ENCODE results near the gene GSG1L2.
"Not testable (repeated sequence)": the region's sequence is repeated elsewhere in the genome, so short reads cannot be mapped to it uniquely, and the experiment has no call there.

The GSG1L2 gene

GRCh38 chr17:9788601-9789000 lies 33.3 kb downstream of the GSG1L2 start:
- DNase-seq: no peak

GRCh38 chr17:9784544-9784943 lies 37.3 kb downstream of the GSG1L2 start:
- DNase-seq: no peak

GRCh38 chr17:9783465-9783864 lies 38.4 kb downstream of the GSG1L2 start:
- not testable (repeated sequence) for DNase-seq

GRCh38 chr17:9783050-9783449 lies 38.8 kb downstream of the GSG1L2 start:
- DNase-seq: no peak

GRCh38 chr17:9780552-9780951 lies 41.3 kb downstream of the GSG1L2 start:
- no peak for DNase-seq

- no peak for DNase-seq
These were observed 45.0 kb downstream of the GSG1L2 start for GRCh38 chr17:9776911-9777310.

DNA sequence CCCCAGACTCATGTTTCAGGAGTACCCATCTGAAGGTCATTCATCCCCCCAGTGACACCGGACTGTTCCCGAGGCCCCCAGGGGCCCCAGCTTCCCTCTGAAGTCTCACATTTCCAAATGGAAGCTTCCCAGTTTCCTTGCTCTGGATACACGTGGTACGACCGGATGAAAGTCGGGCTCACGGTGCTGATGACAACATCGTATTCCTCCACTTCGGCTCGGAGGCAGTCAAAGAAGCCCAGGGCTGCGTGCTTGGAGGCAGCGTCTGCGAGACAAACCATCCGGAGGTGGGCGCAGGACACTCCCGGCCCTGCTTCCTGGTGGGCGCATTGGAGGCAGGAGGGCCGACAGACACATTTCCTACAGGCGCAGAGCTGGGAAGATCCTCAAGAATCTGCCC lies 49.2 kb downstream of the GSG1L2 start:
- no peak for DNase-seq

DNA sequence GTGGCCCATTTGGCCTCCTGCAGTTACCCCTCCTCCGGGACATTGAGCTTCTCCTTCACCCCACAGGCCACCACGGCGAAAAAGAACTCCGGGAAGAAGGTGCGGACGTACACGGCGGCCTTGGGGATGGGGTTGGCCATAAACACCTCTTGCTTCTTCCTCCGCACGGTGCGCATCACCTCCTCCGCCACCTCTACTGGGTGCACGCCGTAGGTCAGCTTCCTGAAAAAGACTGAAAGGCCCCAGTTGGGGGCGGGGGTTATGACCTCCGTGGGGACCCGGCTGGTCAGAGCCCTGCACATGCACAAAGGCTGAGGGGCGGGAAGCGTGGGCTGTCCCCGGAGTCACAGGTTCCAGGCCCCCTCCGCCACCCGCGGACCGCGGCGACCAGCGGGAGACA lies 50.4 kb downstream of the GSG1L2 start:
- no peak for DNase-seq

DNA sequence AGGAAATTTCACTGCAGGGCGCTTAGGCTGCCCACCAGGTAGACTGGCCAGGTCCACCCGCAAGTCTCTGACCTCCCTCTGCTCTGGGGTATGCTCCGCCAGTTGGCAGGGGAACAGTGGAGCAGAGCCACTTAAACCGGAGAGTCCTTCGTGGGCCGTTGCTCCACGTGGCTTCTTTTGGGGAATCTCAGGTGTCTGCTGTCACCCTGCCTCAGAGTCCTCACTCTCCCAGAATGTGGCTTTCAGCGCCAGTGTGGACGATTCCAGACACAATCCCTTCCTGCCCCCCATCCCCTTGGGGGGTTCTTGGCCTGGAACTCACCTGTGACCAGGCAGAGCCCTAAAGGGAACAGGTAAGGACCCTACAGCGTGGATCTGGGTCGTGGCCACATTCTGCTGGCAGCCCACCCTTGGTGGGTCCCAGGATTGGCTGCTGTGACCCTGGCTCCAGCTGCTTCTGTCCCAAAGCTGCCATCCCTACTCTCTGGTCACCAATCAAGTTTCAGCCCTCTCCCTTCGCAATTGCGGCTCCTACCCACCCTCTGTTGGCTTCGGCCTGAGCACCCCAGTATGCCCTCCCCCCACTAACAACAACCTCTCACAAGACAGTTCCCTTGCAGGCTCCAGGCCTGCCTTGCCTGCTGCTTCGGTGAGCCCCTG lies 52.7 kb downstream of the GSG1L2 start:
- no peak for DNase-seq

- peak; percentile 1 for DNase-seq
These were observed 53.4 kb downstream of the GSG1L2 start for GRCh38 chr17:9768381-9768934.

- no peak for DNase-seq
These were observed 54.4 kb downstream of the GSG1L2 start for GRCh38 chr17:9767432-9767991.

DNA sequence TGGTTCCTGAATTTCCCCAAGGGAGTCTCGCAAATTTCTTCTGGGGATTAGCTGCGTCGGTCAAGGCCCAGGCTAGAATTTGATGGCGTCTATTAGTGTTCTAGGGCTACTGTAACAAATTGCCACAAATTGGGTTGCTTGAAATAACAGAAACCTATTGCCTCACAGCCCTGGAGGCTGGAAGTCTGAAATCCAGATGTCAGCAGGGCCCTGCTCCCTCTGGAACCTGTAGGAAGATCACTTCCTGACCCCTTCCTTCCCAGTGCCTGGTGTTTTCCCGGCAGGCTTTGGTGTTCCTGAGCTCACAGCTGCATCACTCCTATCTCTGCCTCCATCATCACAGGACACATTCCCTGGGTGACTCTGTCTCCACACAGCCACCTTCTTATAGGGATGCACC lies 54.9 kb downstream of the GSG1L2 start:
- no peak for DNase-seq

DNA sequence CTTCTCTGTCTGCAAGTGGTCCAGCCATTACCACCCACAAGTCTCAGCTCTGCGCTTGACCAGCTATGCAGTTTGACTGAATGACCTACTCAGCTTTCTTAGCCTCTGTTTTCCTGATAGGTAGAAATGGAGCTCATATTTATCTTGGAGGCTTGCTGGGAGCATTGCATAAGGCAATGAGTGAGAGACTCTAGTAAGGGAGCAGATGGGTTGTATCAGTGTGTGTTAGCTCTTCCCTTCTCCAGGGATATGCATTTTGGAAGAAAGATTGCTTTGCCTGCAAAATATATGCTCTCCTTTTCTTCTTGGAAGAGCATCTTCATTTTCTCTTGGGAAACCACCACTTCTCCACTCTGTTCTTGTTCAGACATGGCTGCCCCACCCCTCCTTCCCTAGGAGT lies 56.6 kb downstream of the GSG1L2 start:
- no peak for DNase-seq

- no peak for DNase-seq
These were observed 58.2 kb downstream of the GSG1L2 start for GRCh38 chr17:9763643-9764042.

DNA sequence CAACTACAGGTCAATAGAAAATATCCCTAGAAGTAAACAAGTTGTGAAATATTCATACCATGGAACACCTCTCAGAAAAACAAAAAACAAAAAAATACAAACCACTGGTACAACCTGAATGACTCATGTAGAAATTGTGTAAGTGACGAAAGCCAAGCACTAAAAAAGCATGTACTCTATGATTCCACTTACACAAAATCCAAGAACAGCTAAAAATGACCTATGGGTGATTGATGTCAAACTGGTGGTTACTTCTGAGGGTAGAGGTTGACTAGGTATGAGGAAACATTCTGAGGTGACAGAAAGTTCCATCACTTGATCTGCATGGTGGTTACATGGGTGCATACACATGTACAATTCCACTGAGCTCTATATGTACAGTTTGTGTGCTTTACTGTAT lies 61.6 kb downstream of the GSG1L2 start:
- DNase-seq: no peak

GRCh38 chr17:9755083-9755482 lies 66.8 kb downstream of the GSG1L2 start:
- no peak for DNase-seq
